GM21381 (cell line): ENCODE measurements around the gene PLD5.
A peak's percentile ranks its signal among the peaks of the same experiment; 100 is the strongest.
"Not testable (repeated sequence)": the region's sequence is repeated elsewhere in the genome, so short reads cannot be mapped to it uniquely, and the experiment has no call there.

Experiments
- ATAC-seq: cut with Tn5 transposase; IDR thresholded peaks from one replicate; pipeline ENCODE4 v1.9.1; 2021; ENCODE audit warnings: mild to moderate bottlenecking, moderate library complexity; ENCODE audit not compliant: unreplicated experiment

Gene PLD5

DNA sequence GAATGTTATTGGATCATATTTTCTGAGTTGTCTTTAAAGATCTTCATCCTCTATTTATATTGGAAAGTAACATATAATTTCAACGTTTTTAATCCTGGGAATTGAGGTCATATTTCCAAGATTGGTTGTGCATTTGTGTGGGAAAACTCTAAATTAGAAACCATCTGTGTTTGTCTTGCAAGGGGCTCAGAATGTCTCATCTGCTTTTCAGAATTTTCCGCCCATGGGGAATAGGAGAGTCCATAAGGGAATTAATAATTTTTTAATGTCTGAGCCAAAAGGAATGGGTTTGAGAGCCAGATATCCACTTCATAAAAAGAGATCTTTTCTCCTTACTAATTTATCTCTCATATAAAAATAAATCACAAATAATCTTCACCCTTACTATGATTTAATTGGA is 440.8 kb downstream of the PLD5 start:
- no peak for ATAC-seq

DNA sequence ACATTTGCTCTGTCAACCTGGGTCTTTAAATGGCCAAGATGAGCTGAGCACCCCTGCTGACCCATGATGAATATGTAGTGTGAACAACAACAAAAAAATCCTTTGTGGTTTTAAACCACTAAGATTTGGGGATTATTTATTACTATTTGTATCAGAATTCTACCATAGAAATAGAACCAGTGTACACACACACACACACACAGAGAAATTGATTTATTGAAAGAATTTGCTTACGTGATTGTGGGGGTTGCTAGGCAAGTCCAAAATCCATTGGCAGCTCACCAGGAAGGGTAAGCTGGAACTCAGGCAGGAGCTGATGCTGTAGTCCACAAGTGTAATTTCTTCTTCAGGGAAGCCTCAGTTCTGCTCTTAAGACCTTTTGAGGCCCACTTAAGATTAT is 443.1 kb downstream of the PLD5 start:
- no peak for ATAC-seq

DNA sequence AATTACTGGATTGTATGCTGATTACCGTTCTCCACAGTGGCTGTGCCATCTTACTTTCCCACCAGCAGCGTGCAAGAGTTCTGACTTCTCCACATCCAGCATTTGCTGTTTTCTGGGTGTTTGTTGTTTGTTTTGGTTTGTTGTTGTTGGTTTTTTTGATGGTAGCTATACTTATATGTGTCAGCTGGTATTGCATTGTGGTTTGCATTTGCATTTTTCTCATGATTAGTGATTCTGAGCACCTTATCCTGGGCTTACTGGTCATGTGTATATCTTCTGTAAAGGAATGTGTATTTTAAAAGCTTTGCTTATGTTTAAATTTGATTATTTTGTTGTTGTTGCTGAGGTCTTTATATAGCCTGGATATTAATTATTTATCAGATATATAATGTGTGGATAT is 458.7 kb downstream of the PLD5 start:
- no peak for ATAC-seq

DNA sequence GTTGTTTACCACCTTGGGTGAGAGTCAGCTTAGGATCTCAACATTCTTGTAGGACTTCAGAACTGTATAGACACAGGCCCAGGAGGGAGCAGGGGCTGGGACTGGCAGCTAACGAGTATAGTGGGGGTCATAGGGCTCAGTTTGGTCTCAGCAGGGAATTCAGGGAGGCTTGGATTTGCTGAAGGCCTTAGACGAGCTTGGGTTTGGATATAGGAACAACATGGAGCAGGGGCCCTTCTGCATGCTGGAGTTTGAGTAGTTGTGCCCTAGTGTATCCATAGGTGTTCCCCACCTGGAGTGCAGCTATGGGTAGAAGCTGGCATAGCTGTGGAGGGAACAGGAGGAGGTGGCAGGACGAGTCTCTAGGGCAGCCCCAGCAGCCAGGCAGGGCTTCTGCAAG is 462.2 kb downstream of the PLD5 start:
- ATAC-seq: no peak

DNA sequence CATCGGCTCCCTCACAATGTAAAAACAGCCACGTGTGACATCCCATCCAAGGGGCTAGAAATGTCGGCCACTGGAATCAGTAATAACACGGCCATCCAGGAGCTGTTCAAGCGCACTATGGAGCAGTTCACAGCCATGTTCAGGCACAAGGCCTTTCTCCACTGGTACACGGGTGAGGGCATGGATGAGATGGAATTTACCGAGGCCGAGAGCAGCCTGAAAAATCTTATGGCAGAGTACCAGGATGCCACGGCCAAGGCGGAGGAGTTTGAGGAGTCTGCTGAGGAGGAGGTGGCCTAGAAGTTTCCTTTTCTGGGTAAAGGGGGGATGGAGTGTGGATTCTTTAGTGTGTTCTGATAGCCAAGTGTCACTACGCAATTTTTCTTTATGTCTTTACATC is 464.5 kb downstream of the PLD5 start:
- no peak for ATAC-seq

DNA sequence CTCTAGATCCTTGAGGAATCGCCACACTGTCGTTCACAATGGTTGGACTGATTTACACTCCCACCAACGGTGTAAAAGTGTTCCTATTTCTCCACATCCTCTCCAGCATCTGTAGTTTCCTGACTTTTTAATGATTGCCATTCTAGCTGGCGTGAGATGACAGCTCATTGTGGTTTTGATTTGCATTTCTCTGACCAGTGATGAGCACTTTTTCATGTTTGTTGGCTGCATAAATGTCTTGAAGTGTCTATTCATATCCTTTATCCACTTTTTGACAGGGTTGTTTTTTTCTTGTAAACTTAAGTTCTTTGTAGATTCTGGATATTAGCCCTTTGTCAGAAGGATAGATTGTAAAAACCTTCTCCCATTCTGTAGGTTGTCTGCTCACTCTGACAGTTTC is 465.9 kb downstream of the PLD5 start:
- ATAC-seq: peak; percentile 84

DNA sequence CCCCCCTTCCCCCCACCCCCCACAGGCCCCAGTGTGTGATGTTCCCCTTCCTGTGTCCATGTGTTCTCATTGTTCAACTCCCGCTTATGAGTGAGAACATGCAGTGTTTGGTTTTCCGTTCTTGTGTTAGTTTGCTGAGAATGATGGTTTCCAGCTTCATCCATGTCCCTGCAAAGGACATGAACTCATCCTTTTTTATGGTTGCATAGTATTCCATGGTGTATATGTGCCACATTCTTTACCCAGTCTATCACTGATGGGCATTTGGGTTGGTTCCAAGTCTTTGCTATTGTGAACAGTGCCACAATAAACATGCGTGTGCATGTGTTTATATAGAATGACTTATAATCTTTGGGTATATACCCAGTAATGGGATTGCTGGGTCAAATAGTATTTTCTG is 466.3 kb downstream of the PLD5 start:
- ATAC-seq: not testable (repeated sequence)

DNA sequence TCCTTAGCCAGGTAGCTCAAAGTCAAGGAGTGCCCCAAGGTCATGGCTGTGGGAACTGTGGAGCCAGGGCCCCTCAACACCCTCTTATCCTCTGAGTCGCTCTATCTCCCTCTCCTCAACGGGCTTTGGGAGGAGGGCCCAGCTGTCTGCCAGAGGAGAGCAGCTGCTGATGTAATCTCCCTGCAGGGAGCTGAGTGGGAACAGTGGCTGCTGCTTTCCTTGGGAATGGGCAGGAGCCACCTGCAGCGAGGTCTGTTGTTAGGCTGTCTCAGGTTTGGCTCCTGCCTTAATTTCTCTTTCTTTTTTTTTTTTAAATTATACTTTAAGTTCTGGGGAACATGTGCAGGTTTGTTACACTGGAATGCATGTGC is 466.8 kb downstream of the PLD5 start:
- no peak for ATAC-seq

DNA sequence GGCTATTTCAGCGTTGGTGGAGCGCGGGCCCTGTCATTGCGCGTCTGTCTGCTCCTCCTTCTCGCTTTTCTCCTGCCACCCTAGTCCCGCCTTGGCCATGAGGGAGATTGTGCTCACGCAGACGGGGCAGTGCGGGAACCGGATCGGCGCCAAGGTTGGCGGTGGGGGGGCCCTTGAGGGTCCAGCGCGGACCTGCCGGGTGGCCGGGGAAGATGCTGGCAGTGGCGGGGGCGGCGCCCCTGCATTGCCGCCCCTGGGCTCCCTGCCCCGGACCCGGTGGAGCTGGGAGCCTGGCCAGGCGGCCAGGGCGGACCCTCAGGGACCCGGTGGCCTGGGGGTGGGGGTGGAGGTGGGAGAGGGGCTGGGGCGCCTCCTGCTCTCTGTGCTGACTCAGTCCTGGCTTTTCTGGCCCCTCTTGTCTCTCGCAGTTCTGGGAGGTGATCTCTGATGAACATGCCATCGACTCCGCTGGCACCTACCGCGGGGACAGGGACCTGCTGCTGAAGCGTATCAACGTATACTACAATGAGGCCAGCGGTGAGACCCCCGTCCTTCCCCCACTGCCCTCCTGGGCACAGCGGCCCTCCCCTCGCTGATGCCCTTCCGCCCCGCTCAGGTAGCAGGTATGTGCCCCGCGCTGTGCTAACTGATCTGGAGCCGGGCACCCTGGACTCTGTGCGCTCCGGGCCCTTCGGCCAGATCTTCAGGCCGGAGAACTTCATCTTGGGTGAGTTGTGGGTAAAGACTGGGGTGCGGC is 467.3 kb downstream of the PLD5 start:
- no peak for ATAC-seq

DNA sequence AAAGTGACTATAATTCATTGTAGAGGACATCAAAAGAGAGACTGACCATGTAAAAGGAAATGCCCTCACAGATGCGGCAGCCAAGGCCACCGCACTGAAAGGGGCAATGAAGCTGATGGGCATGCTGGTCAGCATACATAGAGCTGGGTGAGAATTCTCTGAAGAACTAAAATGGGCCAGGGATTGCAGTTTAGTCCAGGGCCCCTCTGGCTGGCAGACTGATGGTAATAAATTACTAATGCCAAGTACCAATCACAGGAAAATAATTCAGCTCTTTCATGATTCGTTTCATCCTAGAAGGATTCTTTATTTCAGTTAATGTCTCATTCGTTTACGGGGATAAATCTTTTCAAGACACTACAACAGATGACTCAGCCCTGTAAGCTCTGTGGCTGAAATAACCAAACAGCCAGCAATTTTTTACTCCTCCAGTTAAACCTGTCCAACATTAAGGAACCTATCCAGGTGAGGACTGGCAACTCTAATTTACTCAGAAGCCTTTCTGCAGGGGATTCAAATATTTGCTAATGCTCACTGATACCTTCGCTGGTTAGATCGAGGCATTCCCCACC is 468.7 kb downstream of the PLD5 start:
- ATAC-seq: no peak

DNA sequence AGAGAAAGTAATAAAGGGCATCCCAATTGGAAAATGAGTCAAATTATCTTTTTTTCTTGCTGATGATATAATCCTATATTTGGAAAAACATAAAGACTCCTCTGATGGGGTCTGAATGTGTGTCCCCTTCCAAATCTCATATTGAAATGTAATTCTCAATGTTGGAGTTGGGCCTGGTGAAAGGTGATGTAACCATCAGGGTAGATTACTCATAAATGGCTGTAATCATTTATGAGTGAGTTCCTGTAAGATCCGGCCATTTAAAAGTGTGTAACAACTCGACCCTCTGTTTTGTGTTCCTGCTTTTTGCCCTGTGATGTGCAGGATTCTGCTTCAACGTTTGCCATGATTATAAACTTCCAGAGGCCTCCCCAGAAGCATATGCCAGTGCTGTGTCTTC is 481.3 kb downstream of the PLD5 start:
- ATAC-seq: no peak

DNA sequence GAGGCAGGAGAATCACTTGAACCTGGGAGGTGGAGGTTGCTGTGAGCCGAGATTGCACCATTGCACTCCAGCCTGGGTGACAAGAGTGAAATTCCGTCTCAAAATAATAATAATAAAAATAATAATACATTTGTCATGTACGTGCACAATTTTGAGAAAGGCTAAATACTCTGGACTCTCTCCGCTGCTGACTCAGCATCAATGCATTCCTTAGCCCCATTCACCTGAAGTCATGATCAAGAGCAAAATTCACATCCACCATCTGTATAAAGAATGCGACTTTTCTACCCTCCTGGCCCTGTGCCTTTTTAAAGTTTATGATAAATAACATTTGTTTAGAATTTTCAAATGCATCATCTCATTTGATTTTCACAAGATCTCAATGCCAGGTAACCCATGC is 490.1 kb downstream of the PLD5 start:
- no peak for ATAC-seq

DNA sequence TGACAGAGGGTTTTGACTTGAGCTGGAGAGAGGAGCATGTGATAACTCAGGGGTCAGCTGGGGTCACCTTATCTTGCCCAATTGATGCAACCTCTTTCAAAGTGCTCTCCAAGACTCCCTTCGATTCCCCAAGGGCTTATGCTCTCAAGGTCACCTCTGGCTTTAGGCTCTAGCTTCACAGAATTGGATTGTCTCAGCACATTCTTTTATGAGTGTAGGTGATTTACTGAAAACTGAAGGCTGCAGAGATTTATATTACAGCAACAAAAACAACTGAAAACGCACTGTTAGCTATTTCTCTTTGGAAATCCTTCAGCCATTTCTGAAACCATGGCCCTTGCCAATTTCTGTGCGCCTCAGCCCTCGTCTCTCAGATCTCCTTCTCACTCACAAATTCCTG is 491.1 kb downstream of the PLD5 start:
- no peak for ATAC-seq
